SU-DHL-6 (cell line): Measurements from ENCODE around the gene GRID1.

Source experiments
- EZH2phosphoT487 ChIP-seq: fragments of 200-600 bp; sonication (generic), shearing (Covaris generic); conservative IDR thresholded peaks from 2 replicates; pipeline ENCODE4 v1.6.1; 2018; ENCODE audit warnings: mild to moderate bottlenecking, antibody characterized with exemption, low read length, moderate library complexity, mixed read lengths
- TF ChIP-seq, protein P1 (sequence below): fragments of 200-600 bp; sonication (generic); IDR thresholded peaks from one replicate; pipeline ENCODE4 v1.5.1; 2017; ENCODE audit warnings: antibody characterized with exemption, mild to moderate bottlenecking, low read length, moderate library complexity; ENCODE audit not compliant: insufficient read depth, poor library complexity, severe bottlenecking

GRCh38 chr10:86178401-86179152, 188.0 kb downstream of the GRID1 start:
- TF ChIP-seq EZH2phosphoT487 = no peak
- TF ChIP-seq, protein P1, sequence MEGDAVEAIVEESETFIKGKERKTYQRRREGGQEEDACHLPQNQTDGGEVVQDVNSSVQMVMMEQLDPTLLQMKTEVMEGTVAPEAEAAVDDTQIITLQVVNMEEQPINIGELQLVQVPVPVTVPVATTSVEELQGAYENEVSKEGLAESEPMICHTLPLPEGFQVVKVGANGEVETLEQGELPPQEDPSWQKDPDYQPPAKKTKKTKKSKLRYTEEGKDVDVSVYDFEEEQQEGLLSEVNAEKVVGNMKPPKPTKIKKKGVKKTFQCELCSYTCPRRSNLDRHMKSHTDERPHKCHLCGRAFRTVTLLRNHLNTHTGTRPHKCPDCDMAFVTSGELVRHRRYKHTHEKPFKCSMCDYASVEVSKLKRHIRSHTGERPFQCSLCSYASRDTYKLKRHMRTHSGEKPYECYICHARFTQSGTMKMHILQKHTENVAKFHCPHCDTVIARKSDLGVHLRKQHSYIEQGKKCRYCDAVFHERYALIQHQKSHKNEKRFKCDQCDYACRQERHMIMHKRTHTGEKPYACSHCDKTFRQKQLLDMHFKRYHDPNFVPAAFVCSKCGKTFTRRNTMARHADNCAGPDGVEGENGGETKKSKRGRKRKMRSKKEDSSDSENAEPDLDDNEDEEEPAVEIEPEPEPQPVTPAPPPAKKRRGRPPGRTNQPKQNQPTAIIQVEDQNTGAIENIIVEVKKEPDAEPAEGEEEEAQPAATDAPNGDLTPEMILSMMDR = no peak
